ENCODE measurements around the gene NBEA. TPM values are rescaled to one million over a fixed set of nuclear protein-coding genes. Genes with fewer than 3 reads are reported as not detected.

The NBEA gene
- total RNA-seq, 3 donors from 2014 or later (not counting 1 experiment from before 2014, with no cell fraction given): 0.27 to 0.66 (median 0.33) TPM

GRCh38 chr13:35346494-35346893, 404.4 kb downstream of the NBEA start:
- Mint-ChIP-seq H3K27ac (no peak overlapping the region), H3K4me1 (no peaks in the 10 kb centered on the region), H3K4me3 (no peak overlapping the region), H3K9me3 (peaks cover 0 to 4% of the 10 kb centered on the region in 2 donors), H3K27me3 (ENCODE audit: low read depth in 2 of 2) (no peaks in the 10 kb centered on the region), H3K36me3 (no peaks in the 10 kb centered on the region)
- intact Hi-C loops (cut with micrococcal nuclease): no loop called here
- no peak overlapping the region for H3K4me3 ChIP-seq (ENCODE audit: low read length)
- no peaks in the 10 kb centered on the region for H3K27me3 ChIP-seq (ENCODE audit: control insufficient read depth, insufficient read depth, low read length)
- H3K27ac ChIP-seq (ENCODE audit: low read length): no peak overlapping the region
- ATAC-seq: no peak
- no peaks in the 10 kb centered on the region for H3K4me1 ChIP-seq (ENCODE audit: control insufficient read depth, insufficient read depth, low read length)
- no peaks in the 10 kb centered on the region for H3K36me3 ChIP-seq (ENCODE audit: control insufficient read depth, insufficient read depth, low read length)
- H3K9me3 ChIP-seq (ENCODE audit: control insufficient read depth, insufficient read depth, low read length): no peaks in the 10 kb centered on the region
- 90% methylated on average over 2 of the region's 4 CpGs for WGBS (ENCODE audit: insufficient coverage)
- DNase-seq: no peak
- no peak for TF ChIP-seq CTCF (IDR thresholded peaks at IDR 0.05)

- no peaks in the 10 kb centered on the region for H3K4me1 Mint-ChIP-seq
- intact Hi-C loops (cut with micrococcal nuclease): no loop called here
- no peak for ATAC-seq
Measured at GRCh38 chr13:35347679-35348205, 405.7 kb downstream of the NBEA start.

GRCh38 chr13:35349052-35349451, 407.0 kb downstream of the NBEA start:
- peaks cover 0 to 2% of the 10 kb centered on the region in 2 donors for H3K9me3 Mint-ChIP-seq
- H3K27ac Mint-ChIP-seq: no peak overlapping the region
- no peaks in the 10 kb centered on the region for H3K27me3 Mint-ChIP-seq (ENCODE audit: low read depth in 2 of 2)
- no peaks in the 10 kb centered on the region for H3K4me1 Mint-ChIP-seq
- H3K4me3 Mint-ChIP-seq: no peak overlapping the region
- Histone ChIP-seq H3K4me3 (ENCODE audit: low read length) (no peak overlapping the region), H3K27ac (ENCODE audit: low read length) (no peak overlapping the region), H3K4me1 (ENCODE audit: control insufficient read depth, insufficient read depth, low read length) (no peaks in the 10 kb centered on the region), H3K27me3 (ENCODE audit: control insufficient read depth, insufficient read depth, low read length) (no peaks in the 10 kb centered on the region), H3K36me3 (ENCODE audit: control insufficient read depth, insufficient read depth, low read length) (no peaks in the 10 kb centered on the region), H3K9me3 (ENCODE audit: control insufficient read depth, insufficient read depth, low read length) (no peaks in the 10 kb centered on the region)
- no peak for DNase-seq
- no peaks in the 10 kb centered on the region for H3K36me3 Mint-ChIP-seq
- intact Hi-C loops (cut with micrococcal nuclease): no loop called here
- no peak for ATAC-seq
- TF ChIP-seq CTCF (IDR thresholded peaks at IDR 0.05): no peak
- WGBS (ENCODE audit: insufficient coverage): 43% methylated on average over 2 of the region's 2 CpGs

More at GRCh38 chr13:35347679-35348205, 405.7 kb downstream of the NBEA start:
- H3K36me3 ChIP-seq (ENCODE audit: control insufficient read depth, insufficient read depth, low read length): no peaks in the 10 kb centered on the region
- H3K4me3 ChIP-seq (ENCODE audit: low read length): no peak overlapping the region
- H3K27me3 ChIP-seq (ENCODE audit: control insufficient read depth, insufficient read depth, low read length): no peaks in the 10 kb centered on the region
- no peak overlapping the region for H3K27ac Mint-ChIP-seq
- H3K27ac ChIP-seq (ENCODE audit: low read length): no peak overlapping the region
- peaks cover 0 to 2% of the 10 kb centered on the region in 2 donors for H3K9me3 Mint-ChIP-seq
- no peaks in the 10 kb centered on the region for H3K4me1 ChIP-seq (ENCODE audit: control insufficient read depth, insufficient read depth, low read length)
- no peaks in the 10 kb centered on the region for H3K27me3 Mint-ChIP-seq (ENCODE audit: low read depth in 2 of 2)
- WGBS (ENCODE audit: insufficient coverage): 81% methylated on average over 1 of the region's 1 CpG
- no peak for DNase-seq
- TF ChIP-seq CTCF (IDR thresholded peaks at IDR 0.05): no peak
- no peaks in the 10 kb centered on the region for H3K9me3 ChIP-seq (ENCODE audit: control insufficient read depth, insufficient read depth, low read length)
- no peaks in the 10 kb centered on the region for H3K36me3 Mint-ChIP-seq
- H3K4me3 Mint-ChIP-seq: no peak overlapping the region

- Histone ChIP-seq H3K27me3 (ENCODE audit: control insufficient read depth, insufficient read depth, low read length) (no peaks in the 10 kb centered on the region), H3K4me3 (ENCODE audit: low read length) (no peak overlapping the region), H3K9me3 (ENCODE audit: control insufficient read depth, insufficient read depth, low read length) (no peaks in the 10 kb centered on the region), H3K27ac (ENCODE audit: low read length) (no peak overlapping the region), H3K36me3 (ENCODE audit: control insufficient read depth, insufficient read depth, low read length) (no peaks in the 10 kb centered on the region), H3K4me1 (ENCODE audit: control insufficient read depth, insufficient read depth, low read length) (no peaks in the 10 kb centered on the region)
- no peaks in the 10 kb centered on the region for H3K27me3 Mint-ChIP-seq (ENCODE audit: low read depth in 2 of 2)
- no peak for TF ChIP-seq CTCF (IDR thresholded peaks at IDR 0.05)
- no peaks in the 10 kb centered on the region for H3K4me1 Mint-ChIP-seq
- intact Hi-C loops (cut with micrococcal nuclease): no loop called here
- WGBS (ENCODE audit: insufficient coverage): 95% methylated on average over 4 of the region's 5 CpGs
- ATAC-seq: no peak
- H3K9me3 Mint-ChIP-seq: peaks cover 0 to 2% of the 10 kb centered on the region in 2 donors
- H3K36me3 Mint-ChIP-seq: no peaks in the 10 kb centered on the region
- no peak overlapping the region for H3K27ac Mint-ChIP-seq
- no peak overlapping the region for H3K4me3 Mint-ChIP-seq
- DNase-seq: no peak
Measured at GRCh38 chr13:35349673-35350278, 407.7 kb downstream of the NBEA start.

Measured in natural killer cell (primary cell).